ENCODE results near the gene TAS1R3. TPM values are rescaled to one million over a fixed set of nuclear protein-coding genes. Genes with fewer than 3 reads are reported as not detected.
A peak's percentile ranks its signal among the peaks of the same experiment; 100 is the strongest.

TAS1R3 gene
- total RNA-seq, 3 donors from 2014 or later, result 0.57 to 1.1 (median 0.96) TPM

GRCh38 chr1:1298861-1299685 lies 32.0 kb upstream of the TAS1R3 start:
- H3K36me3 ChIP-seq (ENCODE audit: low read depth), result no peaks in the 10 kb centered on the region
- H3K4me3 ChIP-seq, result no peak overlapping the region
- no peaks in the 10 kb centered on the region for H3K4me1 ChIP-seq (ENCODE audit: low read depth)
- no peak for TF ChIP-seq CTCF (IDR thresholded peaks at IDR 0.05)
- ATAC-seq (no peak), DNase-seq (no peak)
- intact Hi-C loops (cut with DNase I, micrococcal nuclease), result loop anchor here in 1 of 2 donors (5.0 kb wide), 1 partner anchor 177 kb away; no protein-coding TSS in a partner anchor
- no peaks in the 10 kb centered on the region for H3K9me3 ChIP-seq

GRCh38 chr1:1299686-1300351 lies 31.3 kb upstream of the TAS1R3 start:
- DNase-seq (no peak), ATAC-seq (peak; percentile 13)
- no peaks in the 10 kb centered on the region for H3K9me3 ChIP-seq
- H3K36me3 ChIP-seq (ENCODE audit: low read depth), result no peaks in the 10 kb centered on the region
- no peak overlapping the region for H3K4me3 ChIP-seq
- H3K4me1 ChIP-seq (ENCODE audit: low read depth), result peaks cover 4% of the 10 kb centered on the region
- intact Hi-C loops (cut with DNase I, micrococcal nuclease), result loop anchor here in 1 of 2 donors (5.0 kb wide), 1 partner anchor 178 kb away; no protein-coding TSS in a partner anchor
- TF ChIP-seq CTCF (IDR thresholded peaks at IDR 0.05), result no peak

GRCh38 chr1:1300352-1300739 lies 30.7 kb upstream of the TAS1R3 start:
- TF ChIP-seq CTCF (IDR thresholded peaks at IDR 0.05), result no peak
- H3K4me3 ChIP-seq, result no peak overlapping the region
- intact Hi-C loops (cut with DNase I, micrococcal nuclease), result no loop called here
- ATAC-seq (no peak), DNase-seq (no peak)
- no peaks in the 10 kb centered on the region for H3K9me3 ChIP-seq
- H3K4me1 ChIP-seq (ENCODE audit: low read depth), result peaks cover 9% of the 10 kb centered on the region
- no peaks in the 10 kb centered on the region for H3K36me3 ChIP-seq (ENCODE audit: low read depth)

- no peak for ATAC-seq
Measured at GRCh38 chr1:1302006-1302430, 29.1 kb upstream of the TAS1R3 start.

GRCh38 chr1:1302951-1303509 lies 28.1 kb upstream of the TAS1R3 start:
- Histone ChIP-seq H3K4me1 (ENCODE audit: low read depth) (peaks cover 28% of the 10 kb centered on the region), H3K36me3 (ENCODE audit: low read depth) (no peaks in the 10 kb centered on the region), H3K4me3 (no peak overlapping the region), H3K9me3 (no peaks in the 10 kb centered on the region)
- no peak for ATAC-seq
- intact Hi-C loops (cut with DNase I, micrococcal nuclease), result no loop called here
- TF ChIP-seq CTCF (IDR thresholded peaks at IDR 0.05), result no peak
- no peak for DNase-seq

More at GRCh38 chr1:1302006-1302430, 29.1 kb upstream of the TAS1R3 start:
- Histone ChIP-seq H3K4me3 (no peak overlapping the region), H3K9me3 (no peaks in the 10 kb centered on the region), H3K4me1 (ENCODE audit: low read depth) (peaks cover 26% of the 10 kb centered on the region), H3K36me3 (ENCODE audit: low read depth) (no peaks in the 10 kb centered on the region)
- TF ChIP-seq CTCF (IDR thresholded peaks at IDR 0.05), result no peak
- DNase-seq, result no peak
- intact Hi-C loops (cut with DNase I, micrococcal nuclease), result no loop called here

All from mucosa of descending colon (tissue), 3 donors.